Activated T-helper 1 cell treated with anti-CD3 and anti-CD28 coated beads, Interleukin-12 subunit alpha, Interleukin-12 subunit beta, Interleukin-2, Interleukin-4 antibody, amounts not matched to agents 30 ng/mL and 10 ng/mL and 1 ng/mL, durations not matched to agents 14 hours and 24 hours and 36 hours (primary cell): ENCODE measurements around the gene SEC24D. TPM values are rescaled to one million over a fixed set of nuclear protein-coding genes. Genes with fewer than 3 reads are reported as not detected.

ENCODE experiments used
- DNase-seq: peaks from one replicate; pipeline ENCODE4 v3.0.0; 2021; ENCODE audit warnings: low spot score
- H3K27ac Mint-ChIP-seq: one replicate; pipeline ENCODE4 v1.8.0; 2021; ENCODE audit warnings: mild to moderate bottlenecking, mixed read lengths
- H3K27me3 Mint-ChIP-seq: one replicate; pipeline ENCODE4 v1.8.0; 2022; ENCODE audit warnings: mild to moderate bottlenecking, moderate library complexity, mixed read lengths; ENCODE audit not compliant: insufficient read depth
- H3K36me3 Mint-ChIP-seq: one replicate; pipeline ENCODE4 v1.8.0; 2021; ENCODE audit warnings: low read depth, mixed read lengths
- H3K4me1 Mint-ChIP-seq: one replicate; pipeline ENCODE4 v1.8.0; 2021; ENCODE audit warnings: low read depth, mixed read lengths
- H3K4me3 Mint-ChIP-seq: one replicate; pipeline ENCODE4 v1.8.0; 2021; ENCODE audit warnings: mild to moderate bottlenecking, moderate library complexity, mixed read lengths
- H3K9me3 Mint-ChIP-seq: one replicate; pipeline ENCODE4 v1.8.0; 2021; ENCODE audit warnings: mixed read lengths
- intact Hi-C: fragments of 100-400 bp; cut with micrococcal nuclease; formaldehyde crosslinking; loops from one replicate; pipeline ENCODE4 v1.15.1; 2024
- total RNA-seq: library from RNA; stranded (reverse); gene quantifications from 2 replicates; pipeline ENCODE4 v1.2.3, GENCODE V29; 2022

Gene SEC24D
- total RNA-seq, 1 donor from 2014 or later, result 50.0 TPM

- H3K36me3 Mint-ChIP-seq, result peaks cover 4% of the 10 kb centered on the region
- no peak overlapping the region for H3K4me3 Mint-ChIP-seq
- no peak for DNase-seq
- H3K27me3 Mint-ChIP-seq, result no peaks in the 10 kb centered on the region
- intact Hi-C loops, result loop anchor here (10.0 kb wide), 1 partner anchor 772 kb away; no protein-coding TSS in a partner anchor
- peaks cover 28% of the 10 kb centered on the region for H3K4me1 Mint-ChIP-seq
- H3K27ac Mint-ChIP-seq, result no peak overlapping the region
- no peaks in the 10 kb centered on the region for H3K9me3 Mint-ChIP-seq
Observed at GRCh38 chr4:118682928-118683327, 153.0 kb downstream of the SEC24D start.

- H3K9me3 Mint-ChIP-seq, result no peaks in the 10 kb centered on the region
- H3K4me3 Mint-ChIP-seq, result no peak overlapping the region
- no peak for DNase-seq
- peaks cover 10% of the 10 kb centered on the region for H3K4me1 Mint-ChIP-seq
- H3K27me3 Mint-ChIP-seq, result no peaks in the 10 kb centered on the region
- H3K27ac Mint-ChIP-seq, result no peak overlapping the region
- intact Hi-C loops, result loop anchor here (10.0 kb wide), 1 partner anchor 774 kb away; no protein-coding TSS in a partner anchor
- no peaks in the 10 kb centered on the region for H3K36me3 Mint-ChIP-seq
Observed at GRCh38 chr4:118680808-118681207, 155.1 kb downstream of the SEC24D start.

GRCh38 chr4:118676128-118676527, 159.8 kb downstream of the SEC24D start:
- Mint-ChIP-seq H3K27ac (no peak overlapping the region), H3K4me3 (no peak overlapping the region), H3K27me3 (no peaks in the 10 kb centered on the region), H3K36me3 (no peaks in the 10 kb centered on the region), H3K4me1 (no peaks in the 10 kb centered on the region), H3K9me3 (no peaks in the 10 kb centered on the region)
- no peak for DNase-seq
- intact Hi-C loops, result no loop called here

Other genes with a start within 250 kb of the SEC24D start
- 44.6 and 48.3 TPM in 2 replicates for gene METTL14, start 150.7 kb downstream of the SEC24D start, total RNA-seq
- gene SYNPO2, start 52.7 kb upstream of the SEC24D start, total RNA-seq, result 0.12 and 0.26 TPM in 2 replicates